OCI-LY7 (cell line): ENCODE data around the gene NAV2. TPM values are rescaled to one million over a fixed set of nuclear protein-coding genes. Genes with fewer than 3 reads are reported as not detected.

Experiments
- BruUV-seq: library from RNA; stranded (reverse); fragments of 400-500 nt; replicated peaks from 2 replicates; lab custom pipeline; 2021; lab: Mats Ljungman, UMichigan
- CTCF ChIA-PET: fragments of 300-600 bp; sonication (Branson Sonifier 250); formaldehyde crosslinking; loops from one replicate; lab custom pipeline; 2022; ENCODE audit warnings: antibody characterized with exemption; ENCODE audit not compliant: unreplicated experiment; lab: Charles Lee
- POLR2A ChIA-PET: fragments of 300-600 bp; sonication (Branson Sonifier 250); formaldehyde crosslinking; loops from one replicate; lab custom pipeline; 2022; ENCODE audit warnings: antibody characterized with exemption; lab: Charles Lee
- DNase-seq: peaks from one replicate; pipeline ENCODE4 v3.0.0-alpha.2; 2015; ENCODE audit warnings: low spot score
- H2AFZ ChIP-seq: fragments of 200-600 bp; sonication (generic), shearing (Covaris generic); 2 replicates; pipeline ENCODE4 v1.6.1; 2014; ENCODE audit warnings: mild to moderate bottlenecking, antibody characterized with exemption, low read length, moderate library complexity
- H3K27ac ChIP-seq: fragments of 200-600 bp; sonication (generic); 2 replicates; pipeline ENCODE4 v1.5.1; 2014; ENCODE audit warnings: mixed run types, low read depth, mild to moderate bottlenecking, moderate library complexity, low read length, inconsistent platforms; ENCODE audit not compliant: poor library complexity, severe bottlenecking
- H3K36me3 ChIP-seq: fragments of 200-600 bp; sonication (generic); 2 replicates; pipeline ENCODE4 v1.6.1; 2014; ENCODE audit warnings: mild to moderate bottlenecking, antibody characterized with exemption, low read length, moderate library complexity, mixed read lengths; ENCODE audit not compliant: insufficient read depth
- H3K4me1 ChIP-seq: fragments of 200-600 bp; sonication (generic); 2 replicates; pipeline ENCODE4 v1.5.1; 2014; ENCODE audit warnings: mild to moderate bottlenecking, low read length; ENCODE audit not compliant: insufficient read depth, poor library complexity, severe bottlenecking
- H3K4me2 ChIP-seq: fragments of 200-600 bp; sonication (generic); 2 replicates; pipeline ENCODE4 v1.6.1; 2014; ENCODE audit warnings: mild to moderate bottlenecking, low read length
- H3K4me3 ChIP-seq: fragments of 200-600 bp; sonication (generic); 2 replicates; pipeline ENCODE4 v1.5.1; 2014; ENCODE audit warnings: mild to moderate bottlenecking, low read depth, low read length; ENCODE audit not compliant: poor library complexity, severe bottlenecking
- H3K79me2 ChIP-seq: fragments of 200-600 bp; sonication (generic); 2 replicates; pipeline ENCODE4 v1.6.1; 2016; ENCODE audit warnings: low read depth, mild to moderate bottlenecking, low read length, moderate library complexity, mixed read lengths; ENCODE audit not compliant: insufficient read depth
- H3K9me2 ChIP-seq: fragments of 200-600 bp; sonication (generic); 2 replicates; pipeline ENCODE4 v1.6.1; 2016; ENCODE audit warnings: mild to moderate bottlenecking, low read length, mixed read lengths; ENCODE audit not compliant: insufficient read depth
- H3K9me3 ChIP-seq: fragments of 200-600 bp; sonication (generic); 2 replicates; pipeline ENCODE4 v1.6.1; 2014; ENCODE audit warnings: mild to moderate bottlenecking, mixed run types, low read length, mixed read lengths
- H4K20me1 ChIP-seq: fragments of 200-600 bp; sonication (generic); 2 replicates; pipeline ENCODE4 v1.6.1; 2014; ENCODE audit warnings: mild to moderate bottlenecking, antibody characterized with exemption, low read length, moderate library complexity, mixed read lengths; ENCODE audit not compliant: insufficient read depth
- EZH2phosphoT487 ChIP-seq: fragments of 200-600 bp; sonication (generic); IDR thresholded peaks from 2 replicates; pipeline ENCODE4 v1.6.1; 2018; ENCODE audit warnings: low read depth, borderline replicate concordance, mild to moderate bottlenecking, mixed run types, antibody characterized with exemption, low read length, moderate library complexity, mixed read lengths
- intact Hi-C: fragments of 100-400 bp; cut with micrococcal nuclease; formaldehyde crosslinking; loops from one replicate; pipeline ENCODE4 v1.10.0; 2022; ENCODE audit not compliant: unreplicated experiment
- total RNA-seq, 2 experiments: library from RNA; depleted of rRNA in 1 of 2; stranded (reverse); fragments of >200 nt in 1 of 2; shearing (Covaris generic) in 1 of 2; gene quantifications; 2 replicates each; pipeline ENCODE4 v1.2.3, GENCODE V29; 2014 to 2022
- TF ChIP-seq, protein P1 (sequence below): fragments of 200-600 bp; sonication (generic); conservative IDR thresholded peaks from 2 replicates; pipeline ENCODE4 v1.5.1; 2014; ENCODE audit warnings: mild to moderate bottlenecking, antibody characterized with exemption, low read length, moderate library complexity, mixed read lengths

NAV2 gene
- total RNA-seq, 2 experiments from 2014 or later, result 0.06 to 0.68 TPM

GRCh38 chr11:19795082-19795481 lies 82.4 kb downstream of the NAV2 start:
- no peaks in the 10 kb centered on the region for H4K20me1 ChIP-seq

GRCh38 chr11:19800162-19800561 lies 87.5 kb downstream of the NAV2 start:
- ChIA-PET POLR2A (no interaction called here), CTCF (interaction anchor here (0.5 kb wide), 1 partner anchor 231 kb away, joined by 3 read pairs; no protein-coding TSS in a partner anchor)
- intact Hi-C loops, result no loop called here
- no peaks in the 10 kb centered on the region for H3K4me1 ChIP-seq
- no peaks in the 10 kb centered on the region for H3K36me3 ChIP-seq
- no peaks in the 10 kb centered on the region for H3K9me3 ChIP-seq
- no peaks in the 10 kb centered on the region for H3K9me2 ChIP-seq
- DNase-seq, result no peak
- no peak overlapping the region for H2AFZ ChIP-seq
- H3K4me3 ChIP-seq, result no peak overlapping the region
- TF ChIP-seq, protein P1, sequence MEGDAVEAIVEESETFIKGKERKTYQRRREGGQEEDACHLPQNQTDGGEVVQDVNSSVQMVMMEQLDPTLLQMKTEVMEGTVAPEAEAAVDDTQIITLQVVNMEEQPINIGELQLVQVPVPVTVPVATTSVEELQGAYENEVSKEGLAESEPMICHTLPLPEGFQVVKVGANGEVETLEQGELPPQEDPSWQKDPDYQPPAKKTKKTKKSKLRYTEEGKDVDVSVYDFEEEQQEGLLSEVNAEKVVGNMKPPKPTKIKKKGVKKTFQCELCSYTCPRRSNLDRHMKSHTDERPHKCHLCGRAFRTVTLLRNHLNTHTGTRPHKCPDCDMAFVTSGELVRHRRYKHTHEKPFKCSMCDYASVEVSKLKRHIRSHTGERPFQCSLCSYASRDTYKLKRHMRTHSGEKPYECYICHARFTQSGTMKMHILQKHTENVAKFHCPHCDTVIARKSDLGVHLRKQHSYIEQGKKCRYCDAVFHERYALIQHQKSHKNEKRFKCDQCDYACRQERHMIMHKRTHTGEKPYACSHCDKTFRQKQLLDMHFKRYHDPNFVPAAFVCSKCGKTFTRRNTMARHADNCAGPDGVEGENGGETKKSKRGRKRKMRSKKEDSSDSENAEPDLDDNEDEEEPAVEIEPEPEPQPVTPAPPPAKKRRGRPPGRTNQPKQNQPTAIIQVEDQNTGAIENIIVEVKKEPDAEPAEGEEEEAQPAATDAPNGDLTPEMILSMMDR, result 0 out of 2 replicates have a peak, but pooled peaks have one; percentile 12
- TF ChIP-seq EZH2phosphoT487, result no peak
- no peaks in the 10 kb centered on the region for H3K79me2 ChIP-seq
- no TSS peak for BruUV-seq
- no peak overlapping the region for H3K27ac ChIP-seq
- no peaks in the 10 kb centered on the region for H4K20me1 ChIP-seq
- H3K4me2 ChIP-seq, result no peak overlapping the region

More at GRCh38 chr11:19795082-19795481, 82.4 kb downstream of the NAV2 start:
- Histone ChIP-seq H3K4me3 (no peak overlapping the region), H3K4me2 (no peak overlapping the region), H3K79me2 (no peaks in the 10 kb centered on the region), H3K9me2 (no peaks in the 10 kb centered on the region), H3K27ac (no peak overlapping the region), H3K36me3 (no peaks in the 10 kb centered on the region), H2AFZ (no peak overlapping the region), H3K9me3 (no peaks in the 10 kb centered on the region), H3K4me1 (peaks cover 6% of the 10 kb centered on the region)
- POLR2A ChIA-PET, result interaction anchor here (0.9 kb wide), 1 partner anchor 12 kb away, joined by 4 read pairs; no protein-coding TSS in a partner anchor
- CTCF ChIA-PET, result interaction anchor here (0.5 kb wide), 1 partner anchor 23 kb away, joined by 3 read pairs; no protein-coding TSS in a partner anchor
- intact Hi-C loops, result no loop called here
- no TSS peak for BruUV-seq
- no peak for DNase-seq
- no peak for TF ChIP-seq EZH2phosphoT487
- TF ChIP-seq, protein P1, result no peak

- no peak overlapping the region for H3K4me2 ChIP-seq
- no peaks in the 10 kb centered on the region for H3K4me1 ChIP-seq
- H3K79me2 ChIP-seq, result no peaks in the 10 kb centered on the region
- intact Hi-C loops, result no loop called here
- no peak overlapping the region for H3K4me3 ChIP-seq
- no peak overlapping the region for H3K27ac ChIP-seq
- ChIA-PET POLR2A (no interaction called here), CTCF (no interaction called here)
- TF ChIP-seq, protein P1, result no peak
- no peak for TF ChIP-seq EZH2phosphoT487
- H3K9me3 ChIP-seq, result no peaks in the 10 kb centered on the region
- H3K9me2 ChIP-seq, result no peaks in the 10 kb centered on the region
- BruUV-seq, result no TSS peak
- DNase-seq, result no peak
- no peaks in the 10 kb centered on the region for H3K36me3 ChIP-seq
- H4K20me1 ChIP-seq, result no peaks in the 10 kb centered on the region
- no peak overlapping the region for H2AFZ ChIP-seq
These were observed 88.3 kb downstream of the NAV2 start for GRCh38 chr11:19800714-19801519.
